ENCODE results near the gene AUH. TPM values are rescaled to one million over a fixed set of nuclear protein-coding genes. Genes with fewer than 3 reads are reported as not detected.
A peak's percentile ranks its signal among the peaks of the same experiment; 100 is the strongest.

The AUH gene
- total RNA-seq, 1 experiment from 2014 or later, result 21.7 TPM

DNA sequence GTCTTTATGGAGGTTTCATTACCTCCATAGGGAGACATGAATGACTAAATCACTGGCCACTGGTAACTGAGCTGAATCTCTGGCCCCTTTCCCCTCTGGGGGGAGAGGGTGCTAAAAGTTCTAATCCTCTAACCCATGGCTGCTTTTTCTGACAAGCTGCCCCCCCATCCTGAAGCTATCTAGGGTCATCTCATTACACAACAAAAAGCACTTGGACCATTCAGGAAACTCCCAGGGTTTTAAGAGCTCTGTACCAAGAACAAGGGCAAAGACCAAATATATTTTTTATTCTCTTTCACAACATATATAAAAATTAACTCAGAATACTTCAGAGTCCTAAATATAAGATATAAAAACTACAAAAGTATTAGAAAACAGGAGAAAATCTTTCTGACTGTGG, 14.3 kb downstream of the AUH start:
- Histone ChIP-seq H3K18ac (ENCODE audit: insufficient read length, low read depth, low read length) (no peak overlapping the region), H3K9ac (ENCODE audit: extremely low read depth, insufficient read length, low read length) (no peak overlapping the region), H2AFZ (ENCODE audit: low read length) (no peak overlapping the region), H3K23ac (ENCODE audit: insufficient read length, low read depth, low read length) (no peak overlapping the region), H3K23me2 (ENCODE audit: insufficient read length, low read depth, low read length, poor library complexity, severe bottlenecking) (no peaks in the 10 kb centered on the region), H3K27ac (ENCODE audit: insufficient read length, low read depth, low read length) (no peak overlapping the region), H2AK5ac (ENCODE audit: insufficient read length, low read length) (no peak overlapping the region), H3K79me2 (ENCODE audit: insufficient read depth, low read length) (no peaks in the 10 kb centered on the region; the same call in 1 of the 2 replicates), H2BK5ac (ENCODE audit: insufficient read length, low read length) (no peak overlapping the region), H2BK15ac (ENCODE audit: low read depth, low read length) (no peak overlapping the region), H3T11ph (ENCODE audit: low read length) (no peak overlapping the region), H3K4ac (ENCODE audit: low read depth, low read length) (no peak overlapping the region), H3K27me3 (ENCODE audit: insufficient read depth, low read length) (no peaks in the 10 kb centered on the region), H3K56ac (ENCODE audit: insufficient read length, low read depth, low read length) (no peak overlapping the region), H4K20me1 (ENCODE audit: control insufficient read depth, insufficient read depth, insufficient read length) (no peaks in the 10 kb centered on the region), H2BK12ac (ENCODE audit: insufficient read length, low read depth, low read length) (no peak overlapping the region), H3K79me1 (ENCODE audit: insufficient read depth, low read depth, low read length, poor library complexity, severe bottlenecking) (no peaks in the 10 kb centered on the region), H3K4me1 (ENCODE audit: insufficient read depth, low read length) (peaks cover 5% of the 10 kb centered on the region), H2BK20ac (ENCODE audit: low read depth, low read length, poor library complexity, severe bottlenecking) (no peak overlapping the region), H3K4me2 (ENCODE audit: insufficient read depth, insufficient read length, low read length) (no peak overlapping the region), H3K9me3 (ENCODE audit: control insufficient read depth, low read depth, low read length) (no peaks in the 10 kb centered on the region), H4K8ac (replicated peaks; ENCODE audit: insufficient read length, low read depth, low read length) (no peak overlapping the region), H4K91ac (ENCODE audit: insufficient read length, low read depth, low read length) (no peak overlapping the region), H2BK120ac (ENCODE audit: low read depth, low read length, poor library complexity, severe bottlenecking) (no peak overlapping the region), H3K14ac (ENCODE audit: insufficient read depth, low read length) (no peak overlapping the region), H4K5ac (ENCODE audit: insufficient read length, low read depth, low read length) (no peak overlapping the region)
- H3K27me3 Mint-ChIP-seq (ENCODE audit: low read depth), result no peaks in the 10 kb centered on the region
- H3K4me1 Mint-ChIP-seq, result peaks cover 50 to 51% of the 10 kb centered on the region in 2 experiments
- H3K9me3 Mint-ChIP-seq, result peaks cover 2 to 3% of the 10 kb centered on the region in 2 experiments; a peak in 1 of 5 replicates
- peaks cover 15 to 21% (median 17%) of the 10 kb centered on the region in 3 experiments; a peak in 6 of 7 replicates for H3K36me3 Mint-ChIP-seq (ENCODE audit: insufficient read depth in 1 of 3, low read depth in 3 of 3)
- no peak overlapping the region for H3K4me3 Mint-ChIP-seq
- H3K27ac Mint-ChIP-seq, result peak overlapping the region in 2 of 3 experiments; percentile 70 to 76; a peak in 1 of 7 replicates
- no peak for DNase-seq
- TF ChIP-seq, protein P1, sequence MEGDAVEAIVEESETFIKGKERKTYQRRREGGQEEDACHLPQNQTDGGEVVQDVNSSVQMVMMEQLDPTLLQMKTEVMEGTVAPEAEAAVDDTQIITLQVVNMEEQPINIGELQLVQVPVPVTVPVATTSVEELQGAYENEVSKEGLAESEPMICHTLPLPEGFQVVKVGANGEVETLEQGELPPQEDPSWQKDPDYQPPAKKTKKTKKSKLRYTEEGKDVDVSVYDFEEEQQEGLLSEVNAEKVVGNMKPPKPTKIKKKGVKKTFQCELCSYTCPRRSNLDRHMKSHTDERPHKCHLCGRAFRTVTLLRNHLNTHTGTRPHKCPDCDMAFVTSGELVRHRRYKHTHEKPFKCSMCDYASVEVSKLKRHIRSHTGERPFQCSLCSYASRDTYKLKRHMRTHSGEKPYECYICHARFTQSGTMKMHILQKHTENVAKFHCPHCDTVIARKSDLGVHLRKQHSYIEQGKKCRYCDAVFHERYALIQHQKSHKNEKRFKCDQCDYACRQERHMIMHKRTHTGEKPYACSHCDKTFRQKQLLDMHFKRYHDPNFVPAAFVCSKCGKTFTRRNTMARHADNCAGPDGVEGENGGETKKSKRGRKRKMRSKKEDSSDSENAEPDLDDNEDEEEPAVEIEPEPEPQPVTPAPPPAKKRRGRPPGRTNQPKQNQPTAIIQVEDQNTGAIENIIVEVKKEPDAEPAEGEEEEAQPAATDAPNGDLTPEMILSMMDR (conservative IDR thresholded peaks at IDR 0.05), result no peak
